GM21825 (cell line): ENCODE results near the gene BAHD1.

Experiments used
- ATAC-seq: cut with Tn5 transposase; IDR thresholded peaks from one replicate; pipeline ENCODE4 v1.9.1; 2021; ENCODE audit warnings: mild to moderate bottlenecking, moderate library complexity; ENCODE audit not compliant: unreplicated experiment

The BAHD1 gene

DNA sequence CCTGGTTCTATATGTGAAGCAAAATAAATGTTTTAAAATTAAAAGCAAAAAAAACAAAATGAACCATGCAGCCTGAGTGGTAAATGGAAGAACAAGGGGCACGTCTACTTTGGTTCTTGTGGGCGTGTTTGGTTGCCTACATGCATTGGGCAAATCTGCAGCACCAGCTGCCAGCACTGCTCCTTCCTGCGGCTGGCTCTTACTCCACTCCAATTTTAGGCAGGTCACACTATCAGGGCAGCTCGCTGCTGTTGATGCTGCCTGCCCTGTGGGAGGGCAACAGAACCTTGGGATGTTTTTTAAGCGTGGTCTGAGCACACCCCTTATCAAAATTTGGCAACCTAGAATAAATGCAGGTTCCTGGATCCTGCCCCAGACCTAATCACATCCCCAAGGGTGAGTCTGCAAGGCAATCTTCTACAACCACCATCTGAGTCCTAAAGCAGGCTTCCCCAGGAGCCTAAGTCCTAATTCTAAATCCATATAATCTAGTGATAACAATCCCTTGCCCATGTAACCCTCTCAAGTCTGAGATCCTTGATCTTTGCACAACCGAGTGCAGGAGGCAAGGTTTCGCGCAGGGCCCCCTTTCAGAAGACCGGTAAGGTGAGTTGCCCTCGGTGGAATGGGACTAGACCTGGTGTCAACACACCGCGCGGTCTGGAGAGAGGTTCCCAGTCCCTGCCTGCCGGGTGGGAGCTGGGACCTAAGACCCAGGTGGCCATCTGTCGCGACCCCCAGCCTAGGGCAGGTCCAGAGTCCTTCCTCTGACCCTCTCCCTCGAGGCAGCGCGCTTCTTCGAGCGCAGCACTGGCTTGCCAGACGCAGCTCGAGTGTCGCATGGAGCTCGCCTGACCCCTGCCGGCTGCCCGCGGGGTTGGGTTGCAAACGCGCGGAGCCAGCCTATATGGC lies 19.3 kb upstream of the BAHD1 start:
- peak; percentile 73 for ATAC-seq

DNA sequence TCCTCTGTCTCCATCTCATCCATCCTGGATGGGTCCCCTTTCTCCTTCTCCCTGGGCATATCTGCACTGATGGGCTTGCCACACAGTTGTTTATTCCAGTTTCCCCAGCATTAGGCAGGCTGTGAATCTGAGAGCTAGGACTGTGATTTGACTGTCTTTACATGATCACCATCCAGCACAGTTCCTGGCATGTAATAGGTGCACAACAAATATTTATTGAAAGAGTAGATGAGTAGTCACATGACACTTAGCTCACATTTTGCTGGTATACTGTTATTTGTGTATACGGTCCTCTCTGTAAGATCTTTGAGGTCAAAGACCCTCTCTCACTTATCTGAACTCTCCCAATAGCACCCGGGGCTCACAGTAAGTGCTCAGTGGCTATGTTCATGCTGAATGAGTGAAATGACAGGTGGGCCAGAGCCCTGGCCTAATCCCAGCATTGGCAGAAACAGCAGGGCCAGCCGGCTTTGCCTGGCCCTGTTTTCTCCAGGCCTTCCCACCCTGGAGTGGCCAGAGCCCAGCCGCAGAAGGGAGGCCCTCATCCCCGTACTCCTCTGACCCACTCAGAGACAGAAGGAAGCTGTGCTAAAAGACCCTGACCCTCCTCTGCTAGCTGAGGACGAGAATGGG lies 16.2 kb upstream of the BAHD1 start:
- ATAC-seq = no peak

DNA sequence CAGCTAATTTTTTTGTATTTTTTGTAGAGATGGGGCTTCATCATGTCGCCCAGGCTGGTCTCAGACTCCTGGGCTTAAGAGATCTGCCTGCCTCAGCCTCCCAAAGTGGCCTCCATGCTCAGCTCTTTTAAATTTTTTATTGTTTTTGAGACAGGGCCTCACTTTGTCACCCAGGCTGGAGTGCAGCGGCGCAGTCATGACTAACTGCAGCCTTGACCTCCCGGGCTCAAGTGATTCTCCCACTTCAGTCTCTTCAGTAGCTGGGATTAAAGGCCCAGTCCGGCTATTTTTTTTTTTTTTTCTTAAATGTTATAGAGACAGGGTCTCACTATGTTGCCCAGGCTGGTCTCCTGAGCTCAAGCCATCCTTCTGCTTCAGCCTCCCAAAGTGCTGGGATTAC lies 15.1 kb upstream of the BAHD1 start:
- no peak for ATAC-seq

DNA sequence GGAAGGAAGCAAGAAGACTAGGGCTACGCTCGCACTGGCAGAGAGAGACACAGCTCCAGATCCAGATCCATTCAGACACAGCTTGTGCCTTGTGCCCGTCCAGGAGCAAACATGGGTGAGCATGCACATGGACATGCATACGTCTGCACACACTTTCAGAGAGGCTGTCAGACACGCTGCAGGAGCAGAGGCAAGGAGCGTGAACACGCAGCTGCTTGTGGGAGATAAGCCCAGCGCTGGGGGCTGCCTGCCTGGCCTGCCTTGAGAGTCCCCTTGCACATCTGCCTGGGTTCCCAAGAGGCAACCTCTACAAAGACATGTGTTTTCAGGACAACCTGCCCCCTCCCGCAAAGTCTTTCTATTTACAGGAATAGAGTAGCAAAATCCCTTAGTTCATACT lies 13.6 kb upstream of the BAHD1 start:
- ATAC-seq = no peak

DNA sequence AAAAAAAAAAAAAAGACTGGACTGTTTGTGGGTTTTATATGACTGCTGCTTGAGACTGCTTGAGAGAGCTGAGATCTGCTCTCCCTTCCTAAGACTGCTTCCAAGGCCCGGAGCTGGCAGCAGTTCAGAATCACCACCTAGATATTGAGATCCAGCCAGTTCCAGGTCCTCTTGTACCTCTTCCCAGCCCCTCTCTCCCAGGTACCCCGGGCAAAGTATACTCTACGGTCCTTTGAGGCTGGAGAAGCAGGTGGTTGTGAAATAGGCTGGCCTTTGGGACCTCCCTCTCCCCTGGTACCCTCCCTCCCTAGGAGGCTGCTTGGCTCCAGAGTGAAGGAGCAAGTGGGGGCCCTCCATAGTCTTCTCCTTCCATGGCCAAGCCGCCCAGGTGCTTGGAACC lies 12.6 kb upstream of the BAHD1 start:
- no peak for ATAC-seq

DNA sequence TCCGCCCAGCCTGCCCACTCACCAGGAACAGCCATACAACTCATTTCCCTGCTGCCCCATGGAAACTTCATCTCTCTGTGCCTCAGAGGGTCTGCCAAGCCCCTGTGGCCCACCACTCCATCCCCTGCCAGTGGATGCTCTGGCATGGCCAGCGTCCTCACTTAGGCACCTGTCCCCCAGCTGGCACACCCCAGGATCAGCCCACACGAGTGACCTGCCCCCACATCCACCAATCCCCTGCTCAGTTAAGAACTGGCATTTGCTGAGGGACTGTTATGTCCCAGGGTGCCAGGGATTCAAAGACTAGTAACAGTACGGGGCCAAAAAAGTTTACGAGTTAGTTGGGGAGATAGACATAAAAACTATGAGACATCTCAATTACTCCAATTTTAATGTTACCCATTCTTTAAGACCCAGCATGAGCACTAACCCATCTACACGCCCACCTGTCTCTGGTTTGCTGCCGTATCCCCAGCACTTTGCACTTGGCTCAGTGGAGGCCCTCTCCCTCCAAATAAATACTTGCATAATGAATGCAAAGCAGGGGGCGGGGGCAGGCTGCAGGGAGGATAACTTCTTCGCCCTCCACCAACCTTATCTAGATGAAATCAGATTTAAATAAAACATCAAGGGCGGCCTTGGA lies 11.6 kb upstream of the BAHD1 start:
- no peak for ATAC-seq

DNA sequence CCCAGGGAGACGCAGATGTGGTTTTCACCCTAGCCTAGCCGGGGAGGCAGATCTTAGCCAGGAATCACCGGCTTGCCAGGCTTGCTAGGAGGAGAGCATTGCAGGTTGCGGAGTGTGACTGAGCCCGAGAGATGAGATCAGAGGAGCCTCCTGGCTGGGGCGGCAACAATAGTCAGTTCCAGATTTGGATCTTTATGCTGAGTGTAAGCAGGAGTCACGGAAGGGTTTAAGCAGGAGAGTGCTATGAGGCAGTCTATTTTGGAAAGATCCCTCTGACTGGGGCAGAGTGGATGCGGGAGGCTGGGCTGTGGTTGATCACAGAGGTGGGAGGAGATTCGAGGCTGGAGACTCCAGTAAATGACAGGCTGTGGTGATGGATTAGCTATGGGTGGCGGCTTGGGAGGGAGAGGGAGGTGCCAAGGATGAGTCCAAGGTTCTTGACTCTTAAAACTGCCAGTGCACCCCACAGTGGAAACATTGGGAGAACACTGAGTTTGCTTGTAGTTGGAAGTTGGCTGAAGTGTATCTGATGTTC lies 10.4 kb upstream of the BAHD1 start:
- ATAC-seq = no peak

DNA sequence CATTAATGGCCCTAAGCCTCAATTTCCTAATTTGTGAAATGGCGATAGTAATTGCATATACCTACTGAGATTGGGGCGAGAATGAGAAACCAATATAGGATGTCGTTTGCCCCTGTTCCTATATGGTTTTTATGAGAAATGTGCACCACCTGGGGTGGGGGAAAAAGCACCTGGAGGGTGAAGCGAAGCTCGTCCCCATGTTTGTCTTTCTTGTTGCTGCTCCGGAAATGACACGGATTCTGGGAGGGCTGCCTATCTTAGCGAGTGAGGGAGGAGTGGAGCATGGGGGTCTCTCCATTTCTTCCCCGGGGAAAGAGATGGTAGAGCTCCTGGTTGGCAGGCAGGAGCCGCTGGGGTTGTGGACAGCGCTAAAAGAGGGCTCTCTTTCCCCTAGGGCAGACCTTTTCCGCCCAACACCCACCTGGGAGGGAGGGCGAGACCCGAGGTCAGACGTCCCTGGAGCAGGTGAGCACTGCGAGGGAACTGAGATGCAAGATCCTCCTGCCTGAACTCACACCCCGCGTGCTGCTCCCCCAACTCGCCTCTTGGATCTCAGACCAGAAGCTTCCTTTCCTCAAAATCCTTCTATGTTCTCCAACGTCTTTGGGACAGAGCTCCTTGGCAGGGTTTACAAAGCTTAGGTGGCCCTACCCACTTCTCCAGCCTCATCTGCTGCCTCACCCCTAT lies 5.6 kb upstream of the BAHD1 start:
- no peak for ATAC-seq

DNA sequence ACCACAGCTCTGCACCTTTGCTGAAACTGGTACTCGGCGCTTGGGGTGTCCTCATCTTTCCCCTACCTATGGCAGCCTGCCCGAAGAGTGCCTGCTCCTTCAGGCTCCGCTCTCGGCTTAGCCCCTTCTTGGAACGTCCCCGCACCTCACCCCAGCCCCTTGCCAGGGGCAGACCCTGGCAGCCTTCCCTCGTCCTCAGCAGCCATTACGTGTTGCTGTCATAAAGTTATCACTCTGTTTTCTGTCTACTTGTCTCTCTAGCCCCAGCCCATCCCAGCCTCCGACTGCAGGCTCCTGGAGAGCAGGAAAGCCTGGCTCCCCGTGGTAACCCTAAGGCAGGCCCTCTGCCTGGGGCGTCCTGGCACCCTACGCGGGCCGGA lies 5.1 kb upstream of the BAHD1 start:
- no peak for ATAC-seq

DNA sequence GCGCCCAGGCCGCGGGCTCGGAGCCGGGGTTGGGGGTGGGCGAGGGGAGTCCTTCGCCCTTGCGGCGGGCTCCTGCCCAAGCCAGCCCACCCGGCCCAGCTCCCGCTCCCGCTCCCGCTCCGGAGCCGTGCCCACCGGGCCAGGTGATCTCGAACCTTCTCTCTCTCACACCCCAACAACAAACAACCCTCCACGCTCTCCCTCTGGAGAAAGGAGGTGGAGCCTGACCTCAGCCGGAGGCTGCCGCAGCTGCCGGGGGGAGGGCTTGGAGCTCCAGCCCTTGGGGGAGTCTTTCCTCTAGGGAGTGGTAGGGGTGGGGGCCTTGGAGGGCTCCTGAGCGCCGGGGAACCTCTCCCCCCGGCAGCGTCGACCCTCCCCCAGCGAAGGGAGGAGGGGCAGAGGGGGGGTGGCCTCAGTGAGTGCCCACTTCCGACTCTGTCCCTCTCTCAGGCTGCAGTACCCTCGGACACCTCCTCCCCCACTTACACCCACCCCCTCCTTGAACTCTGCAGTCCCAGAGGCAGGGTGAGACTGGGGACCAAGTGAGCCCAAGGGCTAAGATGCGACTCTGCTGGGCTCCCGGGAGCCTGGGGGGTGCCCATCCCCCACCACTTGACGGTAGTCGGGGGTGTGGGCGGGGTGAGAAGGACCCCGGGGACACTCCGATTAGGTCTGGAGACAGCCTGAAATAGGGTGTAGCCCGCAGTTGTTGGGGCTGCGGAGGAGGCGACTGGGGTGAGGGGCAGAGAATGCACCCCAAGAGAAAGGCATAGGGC lies 4.4 kb upstream of the BAHD1 start:
- ATAC-seq = no peak

DNA sequence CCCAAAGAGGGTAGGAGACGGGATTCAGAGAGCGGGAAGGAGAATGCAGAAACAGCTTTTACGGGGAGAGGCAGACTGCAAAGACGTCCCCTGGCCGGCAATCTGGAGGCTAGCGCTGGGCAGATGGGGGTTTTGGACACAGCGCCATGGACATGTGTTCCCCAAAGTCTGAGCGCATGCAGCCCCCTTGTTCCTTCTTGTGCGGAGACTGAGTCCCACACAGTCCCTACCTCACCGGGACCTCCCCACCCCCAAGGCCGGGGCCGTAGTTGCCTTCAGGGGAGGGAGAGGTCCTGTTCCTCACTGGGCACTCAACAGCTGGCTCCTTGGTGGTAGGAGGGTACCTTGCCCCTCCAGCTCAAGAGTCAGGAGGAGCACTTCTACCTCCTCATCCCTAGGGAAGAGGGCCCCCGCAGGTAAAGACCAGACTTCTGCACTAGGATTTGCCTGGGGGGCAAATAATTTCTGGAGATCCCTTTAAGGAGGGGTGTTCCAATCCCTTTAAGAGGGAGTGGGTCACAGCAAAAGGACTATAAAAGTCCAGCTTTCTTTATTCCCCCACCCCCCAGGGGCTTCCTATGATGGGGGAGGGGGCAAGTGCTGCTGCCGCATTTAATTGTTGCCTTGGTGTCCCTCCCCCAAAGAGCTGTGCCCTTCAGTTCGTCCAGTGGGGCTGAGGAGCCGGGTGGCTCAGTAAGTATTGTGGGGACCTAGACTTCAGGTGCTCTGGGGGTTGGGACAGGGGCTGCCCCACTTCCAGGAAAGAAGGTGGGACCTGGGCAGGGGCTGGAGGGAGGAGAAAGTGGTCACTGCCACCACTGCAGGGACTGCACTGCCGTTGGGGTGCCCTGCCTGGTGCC lies 3.6 kb upstream of the BAHD1 start:
- ATAC-seq = no peak

DNA sequence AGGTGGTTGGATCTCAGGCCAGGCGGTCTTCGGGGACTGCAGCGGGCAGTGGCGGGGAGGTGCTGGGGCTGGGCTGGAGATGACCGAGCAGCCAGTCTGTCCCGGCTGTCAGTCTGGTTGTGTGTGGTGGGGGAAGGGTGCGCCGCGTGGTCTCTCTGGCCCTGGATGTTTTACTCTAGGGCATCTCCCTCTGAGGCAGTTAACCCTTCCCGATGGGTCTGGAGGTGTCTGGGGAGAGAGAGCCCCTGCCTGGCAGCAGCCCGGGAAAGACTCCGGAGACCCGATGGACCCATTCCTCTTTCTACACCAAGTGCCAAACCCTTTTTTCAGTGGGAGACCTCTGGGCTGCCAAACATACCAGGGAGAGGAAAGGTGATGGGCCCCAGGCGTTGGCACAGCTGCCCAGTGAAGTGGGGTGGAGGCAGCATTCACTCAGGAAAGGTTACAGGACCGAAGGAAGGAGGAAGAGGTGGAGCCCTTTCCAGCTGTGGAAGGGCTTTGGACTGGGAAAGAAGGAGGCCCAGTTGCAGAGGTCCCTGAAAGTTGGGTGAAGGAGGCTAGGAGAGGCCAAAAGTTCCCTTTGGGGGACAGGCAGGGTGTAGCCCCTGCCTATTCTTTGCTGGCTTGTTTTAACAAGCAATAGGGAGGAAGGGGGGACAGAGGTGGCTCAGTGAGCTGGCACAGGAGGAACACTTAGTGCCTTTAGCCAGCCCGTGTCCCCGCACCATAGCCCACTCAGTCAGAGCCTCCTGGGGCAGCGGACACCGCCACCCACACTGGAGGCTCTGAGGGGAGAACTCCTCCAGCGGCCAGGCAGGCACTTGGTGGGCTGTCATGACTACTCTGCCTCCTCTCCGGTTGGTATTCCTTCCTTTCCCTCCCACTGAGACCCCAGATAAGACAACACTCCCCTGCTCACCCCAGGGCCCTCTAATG lies 2.7 kb upstream of the BAHD1 start:
- no peak for ATAC-seq

DNA sequence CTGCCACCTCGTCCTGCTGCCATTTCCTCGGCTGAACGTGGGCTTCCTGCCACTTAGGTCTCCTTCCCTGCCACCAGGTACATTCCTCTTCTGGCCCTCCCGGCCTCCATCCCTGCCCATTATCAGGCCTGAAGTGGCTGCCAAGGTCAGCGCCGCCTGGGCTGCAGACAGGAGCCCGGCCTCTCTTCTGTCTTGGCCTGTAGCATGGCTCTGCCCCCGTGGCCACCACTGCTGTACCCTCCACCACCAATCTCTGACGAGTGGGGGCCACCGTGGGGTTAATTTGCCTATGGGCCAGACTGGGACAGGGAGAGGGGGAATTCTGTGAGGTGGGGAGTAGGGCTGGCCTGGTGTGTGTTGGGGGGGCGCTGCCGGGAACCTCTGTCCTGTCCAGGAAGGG lies 2.0 kb upstream of the BAHD1 start:
- no peak for ATAC-seq

DNA sequence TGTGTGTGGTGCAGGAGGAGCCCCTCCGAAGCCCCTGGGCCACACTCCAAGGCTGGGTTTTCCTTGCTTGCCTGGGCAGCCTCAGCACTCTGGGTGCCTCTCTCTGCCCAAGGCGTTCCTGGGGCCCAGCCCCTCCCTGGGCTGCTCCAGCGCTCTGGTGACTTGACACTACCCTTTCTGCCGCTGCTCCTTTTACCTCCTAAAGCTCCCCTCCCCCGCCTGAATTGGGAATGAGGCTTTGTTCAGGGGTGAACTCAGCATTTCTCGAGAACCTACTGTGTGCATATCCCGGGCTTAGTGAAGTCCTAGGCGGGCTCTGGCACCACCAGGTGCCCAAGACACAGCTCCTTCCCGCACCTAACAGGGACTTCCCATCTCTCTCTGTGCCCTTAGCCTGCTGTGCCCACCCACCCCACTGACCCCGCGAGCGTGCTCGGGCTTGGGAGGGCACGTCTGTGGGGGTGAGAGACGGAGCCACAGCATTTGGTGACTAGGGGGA lies 1.2 kb upstream of the BAHD1 start:
- ATAC-seq = no peak

DNA sequence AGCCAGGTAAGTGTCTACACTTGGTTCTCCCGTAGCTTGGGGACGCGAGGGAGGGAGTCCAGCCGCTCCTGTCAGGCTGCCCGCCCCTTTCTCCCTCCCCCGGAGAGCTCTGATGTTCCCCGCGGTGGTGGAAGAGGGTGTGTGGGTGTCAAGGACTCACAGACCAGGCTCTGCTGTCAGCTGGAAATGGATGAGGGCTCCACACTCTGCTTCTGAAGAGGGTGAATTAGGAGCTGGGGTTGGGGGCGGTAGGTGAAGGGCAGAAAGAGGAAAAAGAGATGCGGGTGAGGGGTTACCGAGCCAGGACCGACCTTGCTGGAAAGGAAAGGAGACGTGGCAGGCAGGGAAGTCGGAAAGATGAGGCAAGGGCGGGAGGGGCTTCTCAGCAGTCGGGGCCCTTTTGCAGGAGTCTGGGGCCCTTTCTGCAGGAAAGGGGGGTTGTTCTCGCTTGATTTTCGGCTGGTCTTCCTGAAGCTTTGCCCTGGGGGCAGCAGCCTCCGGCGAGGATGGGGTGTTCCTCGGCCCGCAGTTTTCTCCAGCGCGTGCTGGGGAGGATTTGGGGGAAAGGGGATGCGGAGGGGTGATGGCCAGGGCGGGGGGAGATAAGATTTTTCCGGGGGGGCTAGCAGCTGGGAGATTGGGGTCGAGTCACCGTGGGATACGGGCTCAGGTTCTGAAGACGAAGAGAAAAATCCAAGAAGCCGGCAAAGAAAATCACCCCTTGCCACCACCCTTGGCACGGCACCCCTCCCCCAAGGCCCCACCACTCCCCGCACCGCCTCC lies 602 bp upstream of the BAHD1 start:
- ATAC-seq = no peak

DNA sequence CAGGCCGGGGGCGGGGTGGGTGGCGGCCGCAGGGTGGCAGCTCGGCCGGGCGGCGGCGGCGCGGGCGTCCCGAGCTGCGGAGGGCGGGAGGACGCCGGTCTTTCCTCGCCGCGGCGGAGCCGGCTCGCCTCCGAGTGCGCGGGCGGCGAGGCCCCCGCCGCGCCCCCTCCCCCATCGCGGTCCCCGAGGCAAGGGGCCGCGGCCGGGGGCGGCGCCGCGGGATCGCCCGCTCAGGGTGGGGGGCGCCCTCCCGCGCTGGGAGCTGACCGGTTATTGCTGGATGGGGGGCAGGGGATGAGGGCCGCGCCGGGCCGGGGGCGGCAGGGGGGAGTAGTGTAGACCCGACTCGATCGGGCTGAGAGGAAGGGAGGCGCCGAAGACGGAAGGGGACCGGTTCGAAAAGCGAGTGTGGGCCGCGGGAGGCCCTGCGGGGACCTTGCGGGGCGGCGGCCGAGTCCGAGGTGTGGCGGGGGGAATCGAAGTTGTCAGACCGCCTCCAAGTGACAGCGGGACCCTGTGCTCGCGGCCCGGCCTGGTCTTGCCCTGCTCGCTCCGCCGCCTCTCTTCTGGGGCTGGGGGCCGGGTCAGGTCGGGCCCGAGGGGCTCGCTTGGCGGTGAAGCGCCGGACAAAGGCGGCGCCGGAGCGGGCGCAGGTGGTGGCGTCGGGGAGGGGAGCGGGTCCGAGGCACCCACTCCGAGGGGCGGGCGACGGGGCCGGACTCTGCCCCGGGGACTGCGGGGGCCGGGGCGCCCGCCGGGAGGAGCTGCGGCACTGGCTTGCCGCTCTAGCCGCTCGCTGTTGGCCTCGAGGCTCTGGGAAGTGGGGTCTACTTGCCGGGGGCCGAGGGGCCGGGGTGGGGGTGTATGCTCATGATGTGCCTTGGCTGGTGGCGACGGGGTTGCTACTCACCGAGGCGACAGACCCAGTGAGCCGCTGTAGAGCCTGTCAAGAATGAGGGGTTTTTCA lies 1.1 kb downstream of the BAHD1 start:
- no peak for ATAC-seq
